ENCODE data around the gene ANKIB1.

DNA sequence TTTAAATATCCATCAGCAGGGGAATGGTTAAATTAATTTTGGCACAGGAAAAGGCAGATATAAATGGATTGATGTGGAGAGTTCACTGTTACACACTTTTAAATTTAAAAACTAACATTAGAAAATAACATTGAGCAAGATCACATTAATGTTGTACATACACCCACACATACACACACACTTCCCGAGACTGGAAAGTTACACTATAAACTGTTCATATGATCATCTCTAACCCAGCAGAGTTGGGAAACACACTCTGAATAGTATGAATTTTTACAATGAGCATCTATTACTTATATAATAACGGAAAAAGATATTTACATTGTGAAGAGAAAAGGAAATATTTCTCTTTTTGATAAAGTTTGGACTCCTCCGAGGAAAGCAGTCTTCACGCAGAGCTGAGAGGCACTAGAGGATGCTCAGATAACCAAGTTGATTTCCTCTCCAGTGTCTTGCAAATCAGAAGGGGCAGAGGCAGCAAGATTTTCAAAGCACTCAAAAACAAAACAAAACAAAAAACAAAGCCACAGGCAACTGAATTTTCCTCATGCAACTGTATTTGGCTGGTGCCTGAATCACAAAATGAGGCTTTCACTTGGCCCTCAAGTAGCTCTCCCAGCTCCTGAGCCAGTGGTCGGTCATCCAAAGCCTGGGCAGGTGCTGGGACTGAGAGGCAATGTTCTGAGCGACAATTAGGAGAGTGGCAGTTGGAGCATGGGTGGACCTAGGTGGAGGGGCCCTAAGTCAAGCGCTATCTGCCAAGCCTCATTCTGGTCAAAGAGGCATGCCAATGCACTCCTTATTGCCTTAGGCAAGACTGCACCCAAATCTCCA lies 191.1 kb downstream of the ANKIB1 start:
- no peak for TF ChIP-seq SP1 (IDR thresholded peaks at IDR 0.05)
- TF ChIP-seq REST (IDR thresholded peaks at IDR 0.05) = no peak
- TF ChIP-seq, protein P1, sequence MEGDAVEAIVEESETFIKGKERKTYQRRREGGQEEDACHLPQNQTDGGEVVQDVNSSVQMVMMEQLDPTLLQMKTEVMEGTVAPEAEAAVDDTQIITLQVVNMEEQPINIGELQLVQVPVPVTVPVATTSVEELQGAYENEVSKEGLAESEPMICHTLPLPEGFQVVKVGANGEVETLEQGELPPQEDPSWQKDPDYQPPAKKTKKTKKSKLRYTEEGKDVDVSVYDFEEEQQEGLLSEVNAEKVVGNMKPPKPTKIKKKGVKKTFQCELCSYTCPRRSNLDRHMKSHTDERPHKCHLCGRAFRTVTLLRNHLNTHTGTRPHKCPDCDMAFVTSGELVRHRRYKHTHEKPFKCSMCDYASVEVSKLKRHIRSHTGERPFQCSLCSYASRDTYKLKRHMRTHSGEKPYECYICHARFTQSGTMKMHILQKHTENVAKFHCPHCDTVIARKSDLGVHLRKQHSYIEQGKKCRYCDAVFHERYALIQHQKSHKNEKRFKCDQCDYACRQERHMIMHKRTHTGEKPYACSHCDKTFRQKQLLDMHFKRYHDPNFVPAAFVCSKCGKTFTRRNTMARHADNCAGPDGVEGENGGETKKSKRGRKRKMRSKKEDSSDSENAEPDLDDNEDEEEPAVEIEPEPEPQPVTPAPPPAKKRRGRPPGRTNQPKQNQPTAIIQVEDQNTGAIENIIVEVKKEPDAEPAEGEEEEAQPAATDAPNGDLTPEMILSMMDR (IDR thresholded peaks at IDR 0.05; ENCODE audit: low read depth, low read length, missing input control) = no peak
- no peak for TF ChIP-seq ATF3 (IDR thresholded peaks at IDR 0.05)
- TF ChIP-seq, protein P2, sequence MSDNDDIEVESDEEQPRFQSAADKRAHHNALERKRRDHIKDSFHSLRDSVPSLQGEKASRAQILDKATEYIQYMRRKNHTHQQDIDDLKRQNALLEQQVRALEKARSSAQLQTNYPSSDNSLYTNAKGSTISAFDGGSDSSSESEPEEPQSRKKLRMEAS (IDR thresholded peaks at IDR 0.05) = no peak
- no peak for TF ChIP-seq FOXA1 (IDR thresholded peaks at IDR 0.05)
- no peak for TF ChIP-seq JUND (IDR thresholded peaks at IDR 0.05)
- TF ChIP-seq EGR1 (IDR thresholded peaks at IDR 0.05; ENCODE audit: low read depth in 2 of 2) = no peak
- TF ChIP-seq NR2F2 (IDR thresholded peaks at IDR 0.05) = no peak
- no peak for TF ChIP-seq HNF4A (conservative IDR thresholded peaks at IDR 0.05)
